Cardiac muscle cell (in vitro differentiated cells and primary cell): Measurements from ENCODE around the gene PPP1R12C. TPM values are rescaled to one million over a fixed set of nuclear protein-coding genes. Genes with fewer than 3 reads are reported as not detected.

Experiments
- DNase-seq, 2 donors: peaks; one replicate each; pipeline versions ENCODE4 v3.0.0 to v3.0.0-alpha.2; 2010 to 2017; ENCODE audit warnings: low read depth in 1 of 2, low spot score in 1 of 2
- H3K27ac ChIP-seq: fragments of 200-600 bp; sonication (generic); 2 replicates; pipeline ENCODE4 v1.5.1; 2016
- H3K27me3 ChIP-seq: fragments of 200-600 bp; sonication (generic); 2 replicates; pipeline ENCODE4 v1.6.0; 2016; ENCODE audit warnings: control low read depth
- H3K36me3 ChIP-seq: fragments of 200-600 bp; sonication (generic); 2 replicates; pipeline ENCODE4 v1.5.1; 2016; ENCODE audit warnings: control low read depth
- H3K4me1 ChIP-seq: fragments of 200-600 bp; sonication (generic); 2 replicates; pipeline ENCODE4 v1.8.1; 2017; ENCODE audit warnings: low read depth, mild to moderate bottlenecking, mixed run types
- H3K4me3 ChIP-seq: fragments of 200-600 bp; sonication (generic); 2 replicates; pipeline ENCODE4 v1.5.1; 2016; ENCODE audit warnings: mild to moderate bottlenecking
- H3K9me3 ChIP-seq: fragments of 200-600 bp; sonication (generic); 2 replicates; pipeline ENCODE4 v1.5.1; 2017; ENCODE audit warnings: low read depth, mild to moderate bottlenecking, control low read depth
- polyA plus RNA-seq: library from polyadenylated mRNA; unstranded; fragments of >200 nt; fragmentation: Nextera tagmentation; extraction: Ambion mirVana; gene quantifications from 2 replicates; pipeline ENCODE4 v1.2.1, GENCODE V29; 2016
- total RNA-seq: library from RNA; depleted of rRNA; stranded (reverse); fragments of >200 nt; gene quantifications from 2 replicates; pipeline ENCODE4 v1.2.3, GENCODE V29; 2016
- TF ChIP-seq, protein P1 (sequence below): IDR thresholded peaks from 2 replicates; pipeline ENCODE4 v1.5.1; 2012; ENCODE audit warnings: low read depth, mild to moderate bottlenecking, low read length

Gene PPP1R12C
- total and polyA plus RNA-seq, 2 experiments from 2014 or later, result 38.0 to 107 TPM

DNA sequence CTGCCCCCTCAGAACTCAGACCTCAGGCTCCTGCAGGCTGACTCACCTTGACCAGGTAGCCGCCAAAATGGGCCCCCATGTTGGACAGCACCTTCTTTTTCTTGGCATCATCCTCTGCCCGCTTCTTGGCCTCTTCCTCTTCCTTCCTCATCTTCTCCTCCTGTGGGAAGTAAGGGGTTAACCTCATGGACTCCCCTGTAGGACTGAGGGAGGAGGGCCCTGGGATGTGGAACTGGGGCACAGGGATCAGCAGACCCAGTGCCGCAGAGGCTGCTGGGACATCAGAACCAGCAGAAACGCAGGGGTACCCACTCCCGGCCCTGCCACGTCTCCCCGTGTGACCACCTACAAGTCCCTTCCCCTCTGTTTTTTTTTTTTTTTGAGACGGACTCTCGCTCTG is 20.5 kb upstream of the PPP1R12C start:
- DNase-seq, result no peak
- TF ChIP-seq, protein P1, sequence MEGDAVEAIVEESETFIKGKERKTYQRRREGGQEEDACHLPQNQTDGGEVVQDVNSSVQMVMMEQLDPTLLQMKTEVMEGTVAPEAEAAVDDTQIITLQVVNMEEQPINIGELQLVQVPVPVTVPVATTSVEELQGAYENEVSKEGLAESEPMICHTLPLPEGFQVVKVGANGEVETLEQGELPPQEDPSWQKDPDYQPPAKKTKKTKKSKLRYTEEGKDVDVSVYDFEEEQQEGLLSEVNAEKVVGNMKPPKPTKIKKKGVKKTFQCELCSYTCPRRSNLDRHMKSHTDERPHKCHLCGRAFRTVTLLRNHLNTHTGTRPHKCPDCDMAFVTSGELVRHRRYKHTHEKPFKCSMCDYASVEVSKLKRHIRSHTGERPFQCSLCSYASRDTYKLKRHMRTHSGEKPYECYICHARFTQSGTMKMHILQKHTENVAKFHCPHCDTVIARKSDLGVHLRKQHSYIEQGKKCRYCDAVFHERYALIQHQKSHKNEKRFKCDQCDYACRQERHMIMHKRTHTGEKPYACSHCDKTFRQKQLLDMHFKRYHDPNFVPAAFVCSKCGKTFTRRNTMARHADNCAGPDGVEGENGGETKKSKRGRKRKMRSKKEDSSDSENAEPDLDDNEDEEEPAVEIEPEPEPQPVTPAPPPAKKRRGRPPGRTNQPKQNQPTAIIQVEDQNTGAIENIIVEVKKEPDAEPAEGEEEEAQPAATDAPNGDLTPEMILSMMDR, result no peak
- H3K9me3 ChIP-seq, result no peaks in the 10 kb centered on the region

DNA sequence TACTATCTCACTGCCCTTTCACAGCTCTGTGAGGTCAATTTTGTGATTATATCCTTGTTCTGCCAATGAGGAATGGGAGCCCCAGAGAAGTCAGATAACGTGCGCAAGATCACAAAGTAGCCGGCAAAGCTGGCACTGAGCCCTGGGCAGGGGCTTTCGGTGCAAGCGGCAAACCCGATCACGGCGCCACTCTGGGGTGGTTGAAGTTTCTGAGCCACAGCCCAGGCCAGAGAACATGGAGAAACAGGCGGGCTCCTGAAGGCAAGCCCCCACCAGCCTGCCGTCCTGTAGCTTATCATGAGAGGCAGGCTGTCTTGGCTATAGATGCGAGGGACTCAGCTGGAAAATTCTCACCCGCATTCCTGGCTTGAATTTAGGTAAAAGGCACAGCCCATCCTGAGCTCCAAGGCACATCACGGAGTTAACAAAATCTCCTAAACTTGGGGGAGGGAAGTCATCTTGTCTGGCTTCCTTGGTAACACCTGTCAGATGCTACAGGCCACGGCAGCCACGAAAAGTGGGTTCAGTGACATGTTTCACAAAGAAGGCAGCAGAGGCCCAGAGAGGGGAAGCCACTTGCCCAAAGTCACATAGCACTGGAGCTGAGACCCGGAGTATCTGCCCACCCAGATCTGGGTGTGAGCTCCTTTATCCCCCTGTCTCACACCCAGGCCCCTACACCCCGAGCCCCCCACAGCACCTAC is 19.1 kb upstream of the PPP1R12C start:
- Histone ChIP-seq H3K27me3 (no peaks in the 10 kb centered on the region), H3K27ac (no peak overlapping the region), H3K9me3 (no peaks in the 10 kb centered on the region), H3K4me3 (no peak overlapping the region), H3K4me1 (no peaks in the 10 kb centered on the region), H3K36me3 (no peaks in the 10 kb centered on the region)
- TF ChIP-seq, protein P1, result no peak
- DNase-seq, result no peak

More for the DNA sequence above, 20.5 kb upstream of the PPP1R12C start:
- Histone ChIP-seq H3K4me1 (no peaks in the 10 kb centered on the region), H3K27ac (no peak overlapping the region), H3K36me3 (no peaks in the 10 kb centered on the region), H3K27me3 (no peaks in the 10 kb centered on the region), H3K4me3 (no peak overlapping the region)

DNA sequence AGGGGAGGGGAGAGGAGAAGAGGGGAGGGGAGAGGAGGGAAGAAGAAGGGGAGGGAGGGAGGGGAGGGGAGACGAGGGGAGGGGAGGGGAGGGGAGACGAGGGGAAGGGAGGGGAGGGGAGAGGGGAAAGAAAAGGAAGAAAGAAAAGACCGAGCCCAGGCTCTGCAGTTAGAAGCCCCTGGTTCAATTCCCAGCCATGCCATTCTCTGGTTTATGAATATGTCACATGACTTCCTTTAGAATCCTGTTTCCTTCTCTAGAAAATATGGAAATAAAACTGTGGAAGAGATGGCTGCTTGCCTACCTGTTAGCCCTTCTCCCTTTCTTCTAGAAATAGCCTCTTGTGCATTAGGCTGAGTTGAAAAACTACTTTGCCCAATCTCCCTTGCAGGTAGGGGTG is 17.3 kb upstream of the PPP1R12C start:
- Histone ChIP-seq H3K36me3 (no peaks in the 10 kb centered on the region), H3K9me3 (no peaks in the 10 kb centered on the region), H3K4me3 (no peak overlapping the region), H3K4me1 (no peaks in the 10 kb centered on the region), H3K27me3 (no peaks in the 10 kb centered on the region), H3K27ac (no peak overlapping the region)
- TF ChIP-seq, protein P1, result no peak
- no peak for DNase-seq

DNA sequence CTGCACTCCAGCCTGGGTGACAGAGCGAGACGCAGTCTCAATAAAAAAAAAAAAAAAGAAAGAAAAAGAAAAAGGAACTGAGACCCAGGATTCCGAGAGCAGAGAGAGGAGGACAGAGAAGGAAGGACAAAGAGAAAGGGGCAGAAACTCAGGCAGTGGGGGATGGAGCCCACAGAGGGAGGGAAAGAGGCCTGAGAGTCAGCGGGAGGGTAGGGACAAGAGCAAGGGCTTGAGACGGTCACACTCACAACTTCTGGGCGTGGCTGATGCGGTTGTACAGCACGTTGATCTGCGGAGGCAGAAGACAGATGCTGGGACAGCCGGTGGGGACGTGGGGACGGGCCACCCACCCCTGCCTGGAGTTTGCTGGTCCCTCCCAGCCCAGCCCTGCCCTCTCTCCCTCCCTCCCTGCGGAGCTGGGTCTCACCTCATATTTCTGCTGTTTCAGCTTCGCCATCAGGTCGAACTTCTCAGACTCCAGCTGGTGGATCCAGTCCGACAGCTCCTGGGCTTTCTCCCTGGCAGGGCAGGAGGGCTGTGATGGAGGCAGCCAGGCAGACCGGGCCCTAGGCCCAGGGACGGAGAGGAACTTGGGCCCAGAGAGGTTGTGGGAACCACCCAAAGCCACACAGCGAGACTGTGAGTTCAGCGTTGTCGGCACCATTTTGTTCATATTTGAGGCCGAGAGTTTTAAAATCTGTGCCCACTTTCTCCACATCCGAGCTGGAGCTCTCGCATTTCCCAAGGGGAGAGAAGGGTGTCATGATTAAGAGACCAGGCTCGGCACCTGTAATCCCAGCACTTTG is 16.4 kb upstream of the PPP1R12C start:
- Histone ChIP-seq H3K4me1 (no peaks in the 10 kb centered on the region), H3K9me3 (no peaks in the 10 kb centered on the region), H3K36me3 (no peaks in the 10 kb centered on the region), H3K27me3 (no peaks in the 10 kb centered on the region), H3K27ac (no peak overlapping the region), H3K4me3 (no peak overlapping the region)
- TF ChIP-seq, protein P1, result no peak
- no peak for DNase-seq

DNA sequence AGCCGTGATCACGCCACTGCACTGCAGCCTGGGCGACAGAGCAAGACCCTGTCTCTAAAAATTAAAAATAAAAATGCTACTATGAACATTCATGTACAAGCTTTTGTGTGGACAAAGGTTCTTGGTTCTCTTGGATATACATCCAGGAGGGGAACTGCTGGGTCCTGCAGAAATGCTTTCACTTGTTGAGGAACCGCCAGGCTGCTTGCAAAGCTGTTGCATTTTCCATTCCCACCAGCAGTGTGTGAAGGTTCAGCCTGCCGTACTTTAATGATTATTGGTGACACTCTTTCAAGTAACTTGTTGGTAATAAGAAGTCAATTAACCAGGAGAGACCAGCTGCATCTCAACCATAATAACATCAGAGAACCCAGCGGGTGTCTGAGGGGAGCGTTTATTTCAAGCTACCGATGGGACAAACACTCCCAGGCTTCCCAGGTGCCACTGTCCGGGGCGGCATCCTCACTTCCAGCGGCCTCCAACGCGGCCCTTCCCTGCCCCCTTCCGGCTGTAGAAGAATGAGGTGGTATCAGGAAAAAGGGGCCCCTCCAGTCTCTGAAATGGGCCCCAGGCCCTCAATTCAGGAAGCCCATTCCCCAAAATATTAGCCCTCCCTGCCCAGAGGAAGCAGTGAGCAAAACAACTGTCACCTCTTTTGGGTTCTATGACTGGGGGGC is 15.2 kb upstream of the PPP1R12C start:
- H3K9me3 ChIP-seq, result no peaks in the 10 kb centered on the region
- no peak for DNase-seq
- no peaks in the 10 kb centered on the region for H3K27me3 ChIP-seq
- H3K27ac ChIP-seq, result no peak overlapping the region
- H3K4me3 ChIP-seq, result no peak overlapping the region
- no peaks in the 10 kb centered on the region for H3K4me1 ChIP-seq
- TF ChIP-seq, protein P1, result peak; percentile 24
- H3K36me3 ChIP-seq, result no peaks in the 10 kb centered on the region
